IPS DF 19.7 (cell line): ENCODE measurements around the gene STAC.
"Not testable (repeated sequence)": the region's sequence is repeated elsewhere in the genome, so short reads cannot be mapped to it uniquely, and the experiment has no call there.

ENCODE experiments used
- DNase-seq: peaks from one replicate; pipeline ENCODE4 v3.0.0-alpha.2; 2013; ENCODE audit warnings: low read depth, low spot score

Gene STAC

GRCh38 chr3:36477655-36478054 is 97.4 kb downstream of the STAC start:
- DNase-seq, result no peak

GRCh38 chr3:36480911-36481648 is 100.8 kb downstream of the STAC start:
- DNase-seq, result no peak

GRCh38 chr3:36482256-36482655 is 102.0 kb downstream of the STAC start:
- no peak for DNase-seq

- no peak for DNase-seq
Measured at GRCh38 chr3:36482880-36483279, 102.6 kb downstream of the STAC start.

DNA sequence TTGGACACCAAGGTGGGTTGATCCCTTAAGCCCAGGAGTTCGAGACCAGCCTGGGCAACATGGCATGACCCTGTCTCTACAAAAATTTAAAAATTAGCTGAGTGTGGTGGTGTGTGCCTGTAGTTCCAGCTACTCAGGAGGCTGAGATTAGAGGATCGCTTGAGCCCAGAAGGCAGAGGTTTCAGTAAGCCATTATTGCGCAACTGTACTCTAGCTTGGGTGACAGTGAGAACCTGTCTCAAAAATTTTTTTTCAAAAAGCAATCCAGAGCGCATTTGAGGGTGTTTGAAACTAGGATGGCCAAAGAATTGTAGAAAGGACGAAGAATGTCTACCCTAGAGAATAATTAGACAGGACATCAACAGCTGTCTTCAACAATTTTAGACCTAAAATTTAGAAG is 103.4 kb downstream of the STAC start:
- DNase-seq, result no peak

DNA sequence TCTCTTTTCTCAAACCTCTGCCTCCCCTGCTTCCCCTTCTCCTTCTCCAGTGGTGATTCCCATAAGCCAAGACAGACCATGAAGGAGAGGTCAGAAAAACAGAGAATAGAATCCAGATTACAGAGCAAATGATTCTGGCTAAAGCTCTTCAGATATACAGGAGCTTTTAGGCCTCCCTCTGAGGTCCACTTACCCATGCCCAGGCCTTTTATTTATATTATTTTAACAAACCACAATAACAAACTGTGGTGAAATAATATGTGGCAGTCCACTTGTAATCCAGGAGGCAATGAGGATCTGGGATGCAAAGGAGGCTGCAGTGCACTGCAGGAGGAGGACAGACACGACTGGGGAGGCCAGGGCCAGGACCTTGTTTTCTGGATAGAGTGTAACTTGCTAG is 104.1 kb downstream of the STAC start:
- no peak for DNase-seq

DNA sequence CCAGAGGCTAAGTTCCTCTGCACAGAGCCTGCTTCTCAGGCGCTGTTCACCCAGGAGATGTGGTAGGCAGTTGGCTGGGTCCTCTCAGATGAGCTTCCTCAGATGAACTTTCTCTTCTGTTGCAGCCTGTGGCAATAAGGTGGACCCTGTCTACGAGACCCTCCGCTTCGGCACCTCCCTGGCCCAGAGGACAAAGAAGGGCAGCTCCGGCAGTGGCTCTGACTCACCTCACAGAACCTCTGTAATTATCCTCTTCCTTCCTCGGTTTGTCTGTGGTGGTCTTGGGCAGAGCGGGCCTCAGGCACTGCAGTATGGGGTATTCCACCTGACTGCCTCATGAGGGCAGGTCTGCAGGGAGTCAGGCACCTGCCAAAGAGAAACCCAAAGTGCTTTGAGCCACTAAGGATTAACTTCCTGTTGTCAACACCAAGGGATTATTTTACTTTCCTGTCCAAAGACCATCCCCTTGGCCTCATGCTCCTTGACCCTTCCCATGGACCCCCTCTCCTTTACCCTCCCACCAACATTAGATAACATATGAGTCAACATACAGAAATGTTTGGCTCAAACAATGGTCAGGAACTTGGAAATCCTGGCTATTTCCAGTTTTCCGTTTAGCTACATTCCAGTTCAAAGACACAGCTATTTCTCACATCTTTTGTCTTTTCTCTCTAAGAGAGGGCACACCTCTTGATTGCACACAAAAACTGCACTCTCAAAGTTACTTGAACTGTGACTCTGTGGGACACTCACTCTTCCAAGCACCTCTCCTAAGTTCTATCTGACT is 105.9 kb downstream of the STAC start:
- no peak for DNase-seq

- no peak for DNase-seq
Measured at GRCh38 chr3:36487616-36488015, 107.3 kb downstream of the STAC start.

GRCh38 chr3:36488077-36488789 is 107.9 kb downstream of the STAC start:
- no peak for DNase-seq

DNA sequence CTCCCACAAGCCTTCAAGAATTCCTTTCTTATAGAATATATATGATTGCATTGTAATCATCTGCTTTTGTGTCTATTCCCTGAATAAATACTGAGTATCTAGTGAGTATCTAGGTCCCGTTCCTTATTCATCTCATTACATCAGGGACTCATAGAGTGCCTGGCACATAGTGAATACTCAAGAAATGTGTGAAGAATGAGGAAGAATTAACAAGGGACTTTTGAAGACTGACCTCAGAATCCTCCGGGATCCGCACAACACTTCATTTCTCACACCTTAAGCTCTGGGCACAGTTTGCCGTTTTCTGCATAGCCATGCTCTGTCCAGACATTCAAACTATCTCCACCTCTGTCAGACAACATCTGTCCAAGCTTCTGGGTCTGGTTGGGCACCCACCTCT is 108.8 kb downstream of the STAC start:
- no peak for DNase-seq

- DNase-seq, result no peak
Measured at GRCh38 chr3:36489679-36490425, 109.5 kb downstream of the STAC start.

DNA sequence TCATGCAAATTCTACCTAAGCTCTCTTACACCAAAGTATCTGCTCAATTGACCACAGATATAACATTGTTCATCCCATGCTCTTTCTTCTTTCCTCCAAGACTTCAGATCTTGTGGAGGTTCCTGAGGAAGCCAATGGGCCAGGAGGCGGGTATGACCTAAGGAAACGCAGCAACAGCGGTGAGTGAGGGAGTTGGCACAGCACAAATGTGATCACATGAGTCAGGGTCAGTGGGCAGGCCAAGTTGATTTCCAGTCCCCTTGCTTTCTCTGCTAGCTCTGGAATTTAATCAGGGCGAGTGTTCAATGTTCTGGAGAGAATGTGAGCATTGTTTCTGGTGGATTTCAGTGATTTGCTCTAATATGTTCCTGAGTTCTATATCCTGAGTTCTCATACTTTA is 112.7 kb downstream of the STAC start:
- no peak for DNase-seq

DNA sequence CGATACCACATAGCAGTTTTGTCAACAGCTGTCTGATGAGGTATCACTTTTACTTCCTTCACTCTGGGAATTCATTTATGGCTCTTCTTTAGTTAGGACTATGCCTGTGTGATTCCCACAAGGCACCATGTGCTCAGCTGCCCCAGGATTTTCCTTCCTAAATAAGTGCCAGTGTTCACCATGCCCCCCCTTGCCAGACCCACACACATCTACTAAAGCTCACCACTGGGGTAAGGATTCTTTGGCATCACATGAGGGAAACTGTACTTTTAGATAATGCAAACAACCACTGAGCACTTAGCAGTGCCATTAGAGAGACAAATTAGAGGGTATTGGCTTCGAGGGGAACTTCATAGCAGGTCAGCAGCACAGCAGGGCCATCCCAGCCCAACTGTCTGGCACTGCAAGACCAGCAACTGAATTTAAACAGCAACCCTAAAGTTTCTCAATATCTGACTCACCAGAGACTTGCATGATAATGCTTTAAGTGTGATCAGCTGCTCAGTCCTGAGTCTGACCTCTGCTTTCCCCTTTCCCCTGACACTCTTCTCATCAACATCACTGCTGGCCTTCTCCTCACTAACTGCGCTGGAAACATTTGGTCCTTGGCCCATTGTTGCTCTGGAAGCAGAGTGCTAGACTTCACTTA is 114.3 kb downstream of the STAC start:
- DNase-seq, result no peak

- DNase-seq, result no peak
Measured at GRCh38 chr3:36496684-36497633, 116.7 kb downstream of the STAC start.

- not testable (repeated sequence) for DNase-seq
Measured at GRCh38 chr3:36500053-36500452, 119.7 kb downstream of the STAC start.

DNA sequence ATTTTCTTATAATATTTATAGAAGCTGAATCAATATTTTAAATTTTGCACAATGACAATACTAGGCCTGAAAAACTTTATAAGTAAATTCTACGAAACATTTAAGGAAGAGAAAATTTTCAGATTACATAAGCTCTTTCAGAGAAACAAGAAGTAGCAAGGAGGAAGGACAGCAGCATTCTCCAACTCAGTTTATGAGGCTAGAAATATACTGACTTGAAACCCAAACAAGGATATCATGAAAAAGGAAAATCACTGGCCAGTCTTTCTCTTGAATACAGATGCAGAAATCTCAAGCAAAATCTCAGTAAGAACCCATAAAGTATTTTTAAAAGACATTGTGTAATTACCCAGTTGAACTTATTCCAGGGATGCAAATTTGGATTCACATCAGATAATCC is 121.3 kb downstream of the STAC start:
- no peak for DNase-seq

- no peak for DNase-seq
Measured at GRCh38 chr3:36505393-36505792, 125.1 kb downstream of the STAC start.

GRCh38 chr3:36511791-36512486 is 131.6 kb downstream of the STAC start:
- DNase-seq, result no peak

- DNase-seq, result no peak
Measured at GRCh38 chr3:36512555-36512954, 132.3 kb downstream of the STAC start.

GRCh38 chr3:36514171-36514570 is 133.9 kb downstream of the STAC start:
- DNase-seq, result no peak
